Neural cell (in vitro differentiated cells): ENCODE data around the gene CACNA1A. TPM values are rescaled to one million over a fixed set of nuclear protein-coding genes. Genes with fewer than 3 reads are reported as not detected.

Experiments used
- H2AFZ ChIP-seq: fragments of 200-600, 300-800 bp; sonication (generic), shearing (Covaris generic); 2 replicates; pipeline ENCODE4 v1.6.0; 2014; ENCODE audit warnings: low read depth, mild to moderate bottlenecking, antibody characterized with exemption, low read length, moderate library complexity
- H3F3A ChIP-seq: fragments of 200-600 bp; shearing (Covaris generic); 2 replicates; pipeline ENCODE4 v1.6.1; 2016; ENCODE audit warnings: mild to moderate bottlenecking, moderate library complexity, mixed read lengths, antibody characterized with exemption, low read length; ENCODE audit not compliant: insufficient read depth, poor library complexity, severe bottlenecking
- H3K27ac ChIP-seq: fragments of 200-600, 300-800 bp; sonication (generic), shearing (Covaris generic); 2 replicates; pipeline ENCODE4 v1.5.1; 2014; ENCODE audit warnings: mild to moderate bottlenecking, low read length, moderate library complexity
- H3K27me3 ChIP-seq: fragments of 300-800, 200-600 bp; sonication (generic), shearing (Covaris generic); 2 replicates; pipeline ENCODE4 v1.6.0; 2014; ENCODE audit warnings: mild to moderate bottlenecking, low read depth, low read length, moderate library complexity; ENCODE audit not compliant: insufficient read depth
- H3K36me3 ChIP-seq: fragments of 300-800, 200-600 bp; sonication (generic), shearing (Covaris generic); 2 replicates; pipeline ENCODE4 v1.5.1; 2014; ENCODE audit warnings: mild to moderate bottlenecking, antibody characterized with exemption, low read length, moderate library complexity; ENCODE audit not compliant: insufficient read depth
- H3K4me2 ChIP-seq: fragments of 300-800, 200-600 bp; sonication (generic), shearing (Covaris generic); 2 replicates; pipeline ENCODE4 v1.6.0; 2014; ENCODE audit warnings: mild to moderate bottlenecking, low read length
- H3K4me3 ChIP-seq: fragments of 300-800, 200-600 bp; sonication (generic), shearing (Covaris generic); 2 replicates; pipeline ENCODE4 v1.5.1; 2014; ENCODE audit warnings: mild to moderate bottlenecking, low read length, moderate library complexity
- H3K79me2 ChIP-seq: fragments of 200-600 bp; shearing (Covaris generic); replicated peaks from 2 replicates; pipeline ENCODE4 v1.6.0; 2014; ENCODE audit warnings: mild to moderate bottlenecking, low read length, moderate library complexity; ENCODE audit not compliant: insufficient read depth
- H3K9ac ChIP-seq: fragments of 300-800, 200-600 bp; sonication (generic), shearing (Covaris generic); 2 replicates; pipeline ENCODE4 v1.6.1; 2016; ENCODE audit warnings: mild to moderate bottlenecking, low read length, mixed read lengths
- H3K9me2 ChIP-seq: fragments of 200-600 bp; shearing (Covaris generic); 2 replicates; pipeline ENCODE4 v1.6.1; 2016; ENCODE audit warnings: mild to moderate bottlenecking, low read length, mixed read lengths; ENCODE audit not compliant: insufficient read depth
- H3K9me3 ChIP-seq: fragments of 200-600, 300-800 bp; sonication (generic), shearing (Covaris generic); 2 replicates; pipeline ENCODE4 v1.6.1; 2016; ENCODE audit warnings: mild to moderate bottlenecking, mixed run types, low read length, moderate library complexity, mixed read lengths
- H4K20me1 ChIP-seq: fragments of 200-600 bp; shearing (Covaris generic); 2 replicates; pipeline ENCODE4 v1.6.1; 2016; ENCODE audit warnings: mild to moderate bottlenecking, mixed run types; ENCODE audit not compliant: insufficient read depth
- CTCF ChIP-seq: fragments of 450-650 bp; IDR thresholded peaks from 2 replicates; pipeline ENCODE4 v1.5.1; 2014; ENCODE audit warnings: antibody characterized with exemption, mild to moderate bottlenecking, moderate library complexity; ENCODE audit not compliant: poor library complexity, severe bottlenecking
- EP300 ChIP-seq: fragments of 450-650 bp; conservative IDR thresholded peaks from 2 replicates; pipeline ENCODE4 v1.6.1; 2014; ENCODE audit warnings: antibody characterized with exemption, mild to moderate bottlenecking, moderate library complexity; ENCODE audit not compliant: poor library complexity, severe bottlenecking
- EZH2 ChIP-seq: fragments of 200-600, 300-800 bp; shearing (Covaris generic), sonication (generic); IDR thresholded peaks from 2 replicates; pipeline ENCODE4 v1.6.1; 2014; ENCODE audit warnings: antibody characterized with exemption, low read length, borderline replicate concordance, mild to moderate bottlenecking; ENCODE audit not compliant: insufficient read depth, poor library complexity, severe bottlenecking
- MXI1 ChIP-seq: fragments of 450-650 bp; conservative IDR thresholded peaks from 2 replicates; pipeline ENCODE4 v1.6.1; 2014; ENCODE audit warnings: antibody characterized with exemption, mild to moderate bottlenecking; ENCODE audit not compliant: poor library complexity, severe bottlenecking
- POLR2AphosphoS5 ChIP-seq: IDR thresholded peaks from 2 replicates; pipeline ENCODE4 v1.6.1; 2012
- RAD21 ChIP-seq: fragments of 450-650 bp; conservative IDR thresholded peaks from 2 replicates; pipeline ENCODE4 v1.6.1; 2014; ENCODE audit warnings: antibody characterized with exemption, mild to moderate bottlenecking, moderate library complexity
- REST ChIP-seq: IDR thresholded peaks from 2 replicates; pipeline ENCODE4 v1.6.1; 2012; ENCODE audit warnings: borderline replicate concordance
- SMC3 ChIP-seq: fragments of 450-650 bp; conservative IDR thresholded peaks from 2 replicates; pipeline ENCODE4 v1.6.1; 2014; ENCODE audit warnings: antibody characterized with exemption, mild to moderate bottlenecking, moderate library complexity; ENCODE audit not compliant: poor library complexity
- TAF1 ChIP-seq: IDR thresholded peaks from 2 replicates; pipeline ENCODE4 v1.6.1; 2012; ENCODE audit warnings: low read depth
- polyA plus RNA-seq: library from polyadenylated mRNA; depleted of rRNA; stranded (reverse); fragments of >200 nt; gene quantifications from 2 replicates; pipeline ENCODE4 v1.2.3, GENCODE V29; 2014

CACNA1A gene
- polyA plus RNA-seq, 1 donor from 2014 or later = 6.9 TPM

- TF ChIP-seq EZH2 (no peak), RAD21 (no peak), TAF1 (no peak), EP300 (no peak), POLR2AphosphoS5 (no peak)
- H3K27me3 ChIP-seq = no peaks in the 10 kb centered on the region
- H3K36me3 ChIP-seq = no peaks in the 10 kb centered on the region
- no peak overlapping the region for H3K4me3 ChIP-seq
- H3K9ac ChIP-seq = no peak overlapping the region
- H3K9me3 ChIP-seq = no peaks in the 10 kb centered on the region
- no peak overlapping the region for H3K27ac ChIP-seq
- no peaks in the 10 kb centered on the region for H3F3A ChIP-seq
- no peaks in the 10 kb centered on the region for H4K20me1 ChIP-seq
- H3K4me2 ChIP-seq = no peak overlapping the region
- no peak overlapping the region for H2AFZ ChIP-seq
- no peaks in the 10 kb centered on the region for H3K79me2 ChIP-seq
- no peaks in the 10 kb centered on the region for H3K9me2 ChIP-seq
Observed at GRCh38 chr19:13267889-13268288, 238.4 kb downstream of the CACNA1A start.

- H2AFZ ChIP-seq = no peak overlapping the region
- TF ChIP-seq SMC3 (no peak), MXI1 (no peak), POLR2AphosphoS5 (no peak), EZH2 (no peak), REST (no peak), CTCF (no peak), EP300 (no peak), RAD21 (no peak), TAF1 (no peak)
- no peaks in the 10 kb centered on the region for H3K9me2 ChIP-seq
- H3K27me3 ChIP-seq = no peaks in the 10 kb centered on the region
- H4K20me1 ChIP-seq = no peaks in the 10 kb centered on the region
- no peaks in the 10 kb centered on the region for H3K9me3 ChIP-seq
- H3K36me3 ChIP-seq = no peaks in the 10 kb centered on the region
- H3K9ac ChIP-seq = no peak overlapping the region
- H3K4me2 ChIP-seq = no peak overlapping the region
- no peaks in the 10 kb centered on the region for H3F3A ChIP-seq
- H3K79me2 ChIP-seq = no peaks in the 10 kb centered on the region
- no peak overlapping the region for H3K27ac ChIP-seq
- H3K4me3 ChIP-seq = no peak overlapping the region
Observed at GRCh38 chr19:13267131-13267530, 239.1 kb downstream of the CACNA1A start.
